ENCODE data around the gene FGD3.

DNA sequence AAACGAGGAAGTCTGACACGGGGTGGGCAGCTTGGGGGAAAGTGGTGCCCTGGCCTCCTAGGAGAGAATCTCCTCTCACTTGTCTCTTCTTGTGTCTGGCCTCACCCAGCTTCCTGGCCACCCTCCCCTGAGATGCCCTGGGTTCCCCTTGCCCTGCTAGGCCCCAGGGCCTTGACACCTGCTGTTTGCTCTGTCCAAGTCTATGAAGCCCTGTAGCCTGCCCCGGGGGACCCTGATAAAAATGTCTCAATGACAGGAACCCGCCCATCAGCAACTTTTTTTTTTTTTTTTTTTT is 76.1 kb downstream of the FGD3 start:
- TF ChIP-seq, protein P1, sequence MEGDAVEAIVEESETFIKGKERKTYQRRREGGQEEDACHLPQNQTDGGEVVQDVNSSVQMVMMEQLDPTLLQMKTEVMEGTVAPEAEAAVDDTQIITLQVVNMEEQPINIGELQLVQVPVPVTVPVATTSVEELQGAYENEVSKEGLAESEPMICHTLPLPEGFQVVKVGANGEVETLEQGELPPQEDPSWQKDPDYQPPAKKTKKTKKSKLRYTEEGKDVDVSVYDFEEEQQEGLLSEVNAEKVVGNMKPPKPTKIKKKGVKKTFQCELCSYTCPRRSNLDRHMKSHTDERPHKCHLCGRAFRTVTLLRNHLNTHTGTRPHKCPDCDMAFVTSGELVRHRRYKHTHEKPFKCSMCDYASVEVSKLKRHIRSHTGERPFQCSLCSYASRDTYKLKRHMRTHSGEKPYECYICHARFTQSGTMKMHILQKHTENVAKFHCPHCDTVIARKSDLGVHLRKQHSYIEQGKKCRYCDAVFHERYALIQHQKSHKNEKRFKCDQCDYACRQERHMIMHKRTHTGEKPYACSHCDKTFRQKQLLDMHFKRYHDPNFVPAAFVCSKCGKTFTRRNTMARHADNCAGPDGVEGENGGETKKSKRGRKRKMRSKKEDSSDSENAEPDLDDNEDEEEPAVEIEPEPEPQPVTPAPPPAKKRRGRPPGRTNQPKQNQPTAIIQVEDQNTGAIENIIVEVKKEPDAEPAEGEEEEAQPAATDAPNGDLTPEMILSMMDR (IDR thresholded peaks at IDR 0.05; ENCODE audit: low read depth, low read length, missing input control), result no peak
- no peak for TF ChIP-seq FOXA2 (IDR thresholded peaks at IDR 0.05)
- no peak for TF ChIP-seq YY1 (IDR thresholded peaks at IDR 0.05)
- no peak for TF ChIP-seq EGR1 (IDR thresholded peaks at IDR 0.05; ENCODE audit: low read depth in 2 of 2)
- TF ChIP-seq, protein P2, sequence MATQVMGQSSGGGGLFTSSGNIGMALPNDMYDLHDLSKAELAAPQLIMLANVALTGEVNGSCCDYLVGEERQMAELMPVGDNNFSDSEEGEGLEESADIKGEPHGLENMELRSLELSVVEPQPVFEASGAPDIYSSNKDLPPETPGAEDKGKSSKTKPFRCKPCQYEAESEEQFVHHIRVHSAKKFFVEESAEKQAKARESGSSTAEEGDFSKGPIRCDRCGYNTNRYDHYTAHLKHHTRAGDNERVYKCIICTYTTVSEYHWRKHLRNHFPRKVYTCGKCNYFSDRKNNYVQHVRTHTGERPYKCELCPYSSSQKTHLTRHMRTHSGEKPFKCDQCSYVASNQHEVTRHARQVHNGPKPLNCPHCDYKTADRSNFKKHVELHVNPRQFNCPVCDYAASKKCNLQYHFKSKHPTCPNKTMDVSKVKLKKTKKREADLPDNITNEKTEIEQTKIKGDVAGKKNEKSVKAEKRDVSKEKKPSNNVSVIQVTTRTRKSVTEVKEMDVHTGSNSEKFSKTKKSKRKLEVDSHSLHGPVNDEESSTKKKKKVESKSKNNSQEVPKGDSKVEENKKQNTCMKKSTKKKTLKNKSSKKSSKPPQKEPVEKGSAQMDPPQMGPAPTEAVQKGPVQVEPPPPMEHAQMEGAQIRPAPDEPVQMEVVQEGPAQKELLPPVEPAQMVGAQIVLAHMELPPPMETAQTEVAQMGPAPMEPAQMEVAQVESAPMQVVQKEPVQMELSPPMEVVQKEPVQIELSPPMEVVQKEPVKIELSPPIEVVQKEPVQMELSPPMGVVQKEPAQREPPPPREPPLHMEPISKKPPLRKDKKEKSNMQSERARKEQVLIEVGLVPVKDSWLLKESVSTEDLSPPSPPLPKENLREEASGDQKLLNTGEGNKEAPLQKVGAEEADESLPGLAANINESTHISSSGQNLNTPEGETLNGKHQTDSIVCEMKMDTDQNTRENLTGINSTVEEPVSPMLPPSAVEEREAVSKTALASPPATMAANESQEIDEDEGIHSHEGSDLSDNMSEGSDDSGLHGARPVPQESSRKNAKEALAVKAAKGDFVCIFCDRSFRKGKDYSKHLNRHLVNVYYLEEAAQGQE (IDR thresholded peaks at IDR 0.05), result no peak
- no peak for TF ChIP-seq HNF4G (IDR thresholded peaks at IDR 0.05)
- TF ChIP-seq JUND (IDR thresholded peaks at IDR 0.05), result no peak
- no peak for TF ChIP-seq GABPA (IDR thresholded peaks at IDR 0.05 in 1 of 2, conservative IDR thresholded peaks at IDR 0.05 in 1 of 2)

Measured in liver (tissue), 3 donors.